ENCODE data around the gene LAMC3. TPM values are rescaled to one million over a fixed set of nuclear protein-coding genes. Genes with fewer than 3 reads are reported as not detected.
"Not testable (repeated sequence)": the region's sequence is repeated elsewhere in the genome, so short reads cannot be mapped to it uniquely, and the experiment has no call there.

LAMC3 gene
- total and polyA plus RNA-seq, 9 of the 15 experiments (the other 6 are each of a cell fraction or from before 2014, with no cell fraction given): 0.10 TPM; not detected in 8

GRCh38 chr9:131115360-131115742 lies 106.4 kb downstream of the LAMC3 start:
- H3K9ac ChIP-seq (ENCODE audit: insufficient read depth in 1 of 2, low read depth in 2 of 2, low read length in 2 of 2); intact Hi-C loops (cut with micrococcal nuclease); H2AFZ ChIP-seq (ENCODE audit: low read depth, low read length); H3K9me3 ChIP-seq (replicated peaks; ENCODE audit: control insufficient read depth, insufficient read depth, low read depth, low read length); DNase-seq (ENCODE audit: extremely low read depth in 1 of 4, low spot score in 3 of 4); H3K36me3 ChIP-seq (ENCODE audit: control insufficient read depth, insufficient read depth, low read length); in situ Hi-C loops (cut with MboI); H3K79me2 ChIP-seq (ENCODE audit: control insufficient read depth, insufficient read depth, low read length); FAIRE-seq; H3K4me3 ChIP-seq; H3K9me1 ChIP-seq (ENCODE audit: control insufficient read depth, insufficient read depth, low read length); H3K27ac ChIP-seq (ENCODE audit: extremely low read depth, low read depth, low read length); ATAC-seq; BruUV-seq (replicated peaks); H3K4me2 ChIP-seq (ENCODE audit: insufficient read depth, low read length): not testable (repeated sequence)
- POLR2A ChIA-PET: interaction anchor here (0.6 to 99.3 kb wide), 3 partner anchors 19 to 47 kb away, joined by 3 to 3336 read pairs (median 3336); partner anchors contain the start of genes AIF1L and NUP214
- peaks cover 0 to 15% of the 10 kb centered on the region in 2 experiments; a peak in 2 of 5 replicates for H3K4me1 ChIP-seq (replicated peaks in 1 of 2; ENCODE audit: control insufficient read depth in 2 of 2, insufficient read depth in 2 of 2, low read length in 2 of 2)
- peak; percentile 30; the same call in 1 of the 2 replicates for TF ChIP-seq HMGXB4 (CRISPR knock-in tag; IDR thresholded peaks at IDR 0.05)
- CTCF ChIA-PET (ENCODE audit: low intra/inter-chr PET ratio): interaction anchor here (0.6 kb wide), 2 partner anchors 92 to 220 kb away, joined by 3 to 4 read pairs; no protein-coding TSS in a partner anchor
- H4K20me1 ChIP-seq (replicated peaks; ENCODE audit: control insufficient read depth, insufficient read depth, low read length): peaks cover 37% of the 10 kb centered on the region
- H3K27me3 ChIP-seq (ENCODE audit: control insufficient read depth in 2 of 2, insufficient read depth in 2 of 2, low read length in 2 of 2): peaks cover 87 to 98% of the 10 kb centered on the region in 2 experiments
- WGBS (ENCODE audit: insufficient coverage, low coverage, missing lambda C conversion rate): 4% methylated on average over 4 of the region's 6 CpGs

Data from K562 (cell line).